HL-60/S4 treated with retinoic acid at 250 ng/mL for 4 days and 3 days (cell line): Measurements from ENCODE around the gene TRAPPC12.
"Not testable (repeated sequence)": the region's sequence is repeated elsewhere in the genome, so short reads cannot be mapped to it uniquely, and the experiment has no call there.

Source experiments
- in situ Hi-C: fragments of 300-500 bp; cut with MboI; formaldehyde crosslinking; loops from 2 replicates; pipeline ENCODE4 v1.7.0; 2022; ENCODE audit warnings: low sequenced_read_pairs

The TRAPPC12 gene

DNA sequence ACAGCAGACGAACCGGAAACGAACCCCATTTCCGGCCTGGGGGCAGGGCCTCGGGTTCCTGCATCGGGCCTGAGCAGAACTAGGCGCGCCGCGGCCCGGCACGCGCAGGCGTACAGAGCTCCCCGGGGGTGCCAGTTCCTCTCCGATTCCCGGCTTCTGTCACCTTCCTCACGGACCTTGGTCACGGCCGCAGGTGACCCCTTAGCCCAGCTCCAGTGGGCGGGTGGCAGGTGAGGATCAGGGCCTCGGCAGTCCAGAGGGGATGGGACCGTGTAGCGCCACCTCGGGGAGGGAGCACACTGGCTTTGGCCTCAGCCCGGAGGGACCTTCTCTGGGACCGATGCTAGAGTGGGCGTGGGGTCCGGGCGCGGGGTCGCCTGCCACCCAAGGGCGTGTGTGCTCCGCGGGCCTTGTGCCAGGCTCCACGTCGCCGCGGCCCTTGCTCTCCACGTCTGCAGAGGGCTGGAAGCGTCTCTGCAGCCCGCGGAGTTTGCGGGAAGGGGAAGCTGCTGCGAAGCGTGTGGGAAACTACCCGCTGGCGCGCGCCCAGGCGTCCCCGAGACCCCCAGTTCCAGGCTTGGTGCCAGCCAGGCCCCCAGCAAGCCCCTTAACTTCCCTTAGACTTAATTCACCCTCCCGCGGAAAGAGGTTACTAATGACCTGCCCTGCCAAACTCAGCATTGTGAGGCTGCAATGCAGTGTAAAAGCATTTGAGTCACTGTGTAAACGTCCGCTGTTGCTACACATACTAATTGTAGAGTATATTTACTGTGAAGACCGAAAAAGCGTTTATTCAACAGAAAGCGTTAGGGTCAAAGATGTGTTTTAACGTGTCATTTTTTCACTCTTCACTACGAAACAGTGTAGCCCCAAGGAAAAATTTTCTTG, at the start of gene TRAPPC12:
TRAPPC12 (plus strand) TSS at position 48 of the 888 bp plus-strand sequence. CDS start 7,930 bp downstream, outside the sequence.
- in situ Hi-C loops, result no loop called here

DNA sequence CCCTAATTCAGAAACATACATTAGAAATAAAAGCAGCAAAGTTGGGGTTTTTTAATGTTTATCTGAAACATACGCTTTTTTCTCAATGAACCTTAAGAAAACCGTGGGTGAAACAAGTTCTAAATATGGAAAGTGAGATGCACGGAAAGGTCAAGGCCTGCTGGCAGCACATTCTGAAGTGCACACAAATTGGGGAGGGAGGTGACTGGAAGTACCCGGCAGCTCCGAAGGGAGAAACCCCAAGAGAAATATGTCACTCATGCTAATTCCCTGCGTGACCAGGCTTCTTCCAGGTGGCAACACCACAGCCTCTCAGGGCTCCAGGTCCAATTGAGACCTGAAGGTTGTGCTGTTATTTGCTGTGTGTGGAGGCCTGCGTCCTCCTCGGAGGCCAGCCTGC, 47.4 kb upstream of the TRAPPC12 start:
- in situ Hi-C loops, result no loop called here

DNA sequence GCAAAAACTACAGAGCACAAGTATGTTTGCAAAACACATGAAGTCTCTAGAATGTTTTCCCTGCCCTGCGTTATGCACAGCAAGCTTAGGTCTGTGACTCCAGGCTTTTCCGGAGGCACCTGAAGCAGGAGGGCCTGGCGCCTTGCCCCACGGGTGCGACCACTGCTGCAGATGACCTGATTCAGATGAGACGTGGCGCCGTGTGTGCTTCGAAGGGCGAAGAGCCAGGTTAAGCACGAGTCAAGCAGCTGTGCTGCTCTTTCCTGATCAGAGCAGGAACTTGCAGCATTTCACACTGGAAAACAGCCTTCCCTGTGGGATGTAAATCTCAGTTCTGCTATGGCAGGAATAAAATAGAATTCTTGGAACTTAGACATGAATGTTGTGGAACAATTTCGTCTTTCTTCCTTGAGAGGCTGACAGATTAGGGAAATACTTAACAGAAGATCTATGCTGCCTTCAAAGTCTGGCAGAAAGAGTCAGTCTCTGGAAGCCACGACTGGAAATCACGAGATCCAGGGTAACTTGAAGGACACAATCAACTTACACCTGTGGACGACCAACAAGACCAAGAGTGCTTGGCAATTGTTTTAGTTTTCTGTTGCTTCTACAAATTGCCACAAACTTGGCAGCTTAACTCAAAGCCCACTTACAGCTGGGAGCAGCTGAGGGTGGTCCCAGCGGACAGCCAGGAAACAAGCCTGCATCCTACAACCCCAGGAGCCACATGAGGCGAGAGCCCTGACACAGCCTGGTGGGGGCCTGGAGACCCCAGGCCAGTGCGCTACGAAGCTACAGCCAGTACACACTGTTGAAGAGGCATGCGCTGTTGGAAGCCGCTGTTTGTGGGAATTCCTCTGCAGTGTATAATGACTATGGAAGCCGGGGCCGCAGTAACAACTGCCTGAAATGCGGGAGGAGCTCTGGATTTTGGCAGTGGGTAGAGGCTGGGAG, 44.8 kb upstream of the TRAPPC12 start:
- in situ Hi-C loops, result no loop called here

DNA sequence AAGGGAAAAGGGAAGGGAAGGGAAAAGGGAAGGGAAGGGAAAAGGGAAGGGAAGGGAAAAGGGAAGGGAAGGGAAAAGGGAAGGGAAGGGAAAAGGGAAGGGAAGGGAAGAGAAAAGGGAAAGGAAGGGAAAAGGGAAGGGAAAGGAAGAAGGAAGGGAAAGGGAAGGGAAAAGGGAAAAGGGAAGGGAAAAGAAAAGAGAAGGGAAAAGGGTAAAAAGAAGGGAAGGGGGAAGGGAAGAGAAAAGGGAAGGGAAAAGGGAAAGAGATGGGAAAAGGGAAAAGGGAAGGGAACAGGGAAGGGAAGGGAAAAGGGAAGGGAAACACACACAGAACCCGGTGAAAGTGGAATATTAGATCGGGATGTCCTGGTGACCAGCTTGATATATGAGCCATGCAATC, 42.6 kb upstream of the TRAPPC12 start:
- in situ Hi-C loops, result no loop called here

DNA sequence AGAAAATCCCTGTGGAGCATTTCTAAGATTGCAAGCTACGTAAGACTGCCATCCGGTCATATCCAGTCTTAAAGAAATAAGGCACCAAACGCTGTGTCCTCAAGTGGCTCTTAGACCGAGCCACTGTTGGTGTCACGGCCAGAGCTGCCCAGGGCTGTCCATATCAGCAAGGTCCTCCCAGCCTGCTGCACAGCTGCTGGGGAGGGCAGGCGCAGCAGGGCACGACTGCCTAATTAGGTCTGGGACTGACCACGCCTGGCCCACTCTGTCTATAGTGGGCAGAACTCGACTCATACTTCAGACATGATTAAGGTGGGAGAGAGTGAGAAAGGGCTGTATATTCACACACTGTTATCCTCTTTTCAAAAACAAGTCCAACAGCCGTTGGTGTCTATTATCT, 41.2 kb upstream of the TRAPPC12 start:
- in situ Hi-C loops, result no loop called here

DNA sequence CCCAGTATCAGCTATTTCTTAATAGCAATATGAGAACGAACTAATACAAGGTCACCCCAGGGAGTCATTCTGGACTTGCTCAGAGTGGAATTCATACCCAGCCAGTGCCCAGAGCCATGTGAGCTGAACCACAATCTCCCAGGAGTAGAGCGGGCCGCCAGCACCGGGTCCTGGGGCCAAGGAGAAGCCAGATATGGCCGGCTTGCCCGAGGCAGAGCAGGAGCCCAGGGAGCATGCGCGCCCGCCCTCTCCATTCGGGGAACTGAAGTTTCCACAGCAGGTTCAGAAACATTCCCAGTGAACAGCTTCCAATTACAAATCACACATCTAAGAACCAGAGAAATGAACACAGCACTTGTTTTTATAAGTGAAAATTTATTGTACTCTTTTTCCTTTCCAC, 39.4 kb upstream of the TRAPPC12 start:
- in situ Hi-C loops, result no loop called here

DNA sequence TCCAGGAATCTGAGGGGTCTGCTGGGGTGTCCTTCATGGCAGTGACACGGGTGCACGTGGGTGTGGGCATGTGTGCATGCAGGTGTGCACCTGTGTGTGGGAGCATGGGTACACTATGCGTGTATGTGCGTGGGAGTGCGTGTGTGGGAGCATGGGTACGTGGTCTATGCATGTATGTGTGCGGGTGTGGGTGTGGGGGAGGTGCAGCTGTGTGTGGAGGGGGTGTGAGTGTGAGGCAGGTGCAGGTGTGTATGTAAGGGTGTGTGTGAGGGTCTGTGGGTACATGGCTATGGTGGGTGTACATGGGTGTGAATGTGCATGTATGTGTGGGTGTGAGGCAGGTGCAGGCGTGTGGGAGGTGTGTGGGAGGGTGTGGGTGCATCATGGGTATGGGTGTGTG, 38.2 kb upstream of the TRAPPC12 start:
- in situ Hi-C loops, result no loop called here

DNA sequence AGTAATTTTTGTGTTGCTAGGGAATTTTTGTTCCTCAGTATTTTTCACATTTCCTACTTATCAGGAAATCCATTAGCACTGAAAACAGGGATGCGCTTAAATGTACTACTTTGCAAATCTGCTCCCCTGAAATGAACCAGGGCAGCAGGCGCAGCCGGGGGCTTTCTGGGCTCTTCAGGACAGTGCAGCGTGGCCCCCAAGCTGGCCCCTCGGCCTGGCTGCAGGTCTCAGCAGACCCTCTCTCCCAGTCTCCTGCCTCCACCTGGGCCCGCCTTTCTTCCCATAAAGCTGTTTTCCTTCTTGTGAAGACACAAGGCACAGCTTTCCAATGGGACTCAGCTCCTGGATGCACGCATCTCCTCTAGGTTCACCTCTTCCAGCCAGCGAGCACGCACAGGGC, 37.2 kb upstream of the TRAPPC12 start:
- in situ Hi-C loops, result no loop called here

DNA sequence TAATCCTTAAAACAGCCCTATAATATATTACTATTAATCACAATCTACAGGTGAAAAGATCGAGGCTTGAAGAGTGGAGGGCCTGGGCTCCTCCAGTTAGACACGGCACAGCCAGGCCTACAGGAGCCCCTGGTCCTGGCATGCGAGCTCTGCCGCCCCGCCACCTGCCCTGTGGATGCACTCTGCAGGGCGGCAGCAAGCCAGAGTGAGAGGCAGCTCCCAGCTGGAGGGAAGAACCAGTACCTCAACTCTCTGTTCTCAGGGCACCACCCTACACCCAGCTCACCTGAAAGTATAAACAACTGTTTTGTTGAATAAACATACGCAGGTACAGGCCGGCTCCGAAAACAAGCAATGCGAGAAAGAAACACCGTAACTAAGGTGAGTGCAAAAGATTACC, 36.5 kb upstream of the TRAPPC12 start:
- in situ Hi-C loops, result no loop called here

DNA sequence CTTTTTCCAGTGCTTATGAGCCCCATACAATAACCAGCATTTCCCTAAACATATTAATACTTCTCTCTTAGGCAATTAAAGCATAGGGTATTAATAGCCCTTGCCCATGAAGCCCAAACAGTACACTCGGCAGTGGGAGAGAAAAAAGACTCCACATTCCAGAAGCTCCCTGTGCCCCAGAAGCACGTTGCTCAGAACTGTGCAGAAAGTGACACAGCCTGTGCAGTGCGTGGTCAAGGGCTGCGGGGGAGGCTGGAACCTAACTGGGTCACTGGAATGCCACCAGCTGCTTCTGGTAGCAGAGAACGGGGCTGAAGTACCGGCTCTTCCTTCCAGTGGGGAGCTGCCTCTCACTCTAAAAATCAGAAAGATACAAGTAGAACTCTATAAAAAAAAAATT, 34.6 kb upstream of the TRAPPC12 start:
- in situ Hi-C loops, result no loop called here

DNA sequence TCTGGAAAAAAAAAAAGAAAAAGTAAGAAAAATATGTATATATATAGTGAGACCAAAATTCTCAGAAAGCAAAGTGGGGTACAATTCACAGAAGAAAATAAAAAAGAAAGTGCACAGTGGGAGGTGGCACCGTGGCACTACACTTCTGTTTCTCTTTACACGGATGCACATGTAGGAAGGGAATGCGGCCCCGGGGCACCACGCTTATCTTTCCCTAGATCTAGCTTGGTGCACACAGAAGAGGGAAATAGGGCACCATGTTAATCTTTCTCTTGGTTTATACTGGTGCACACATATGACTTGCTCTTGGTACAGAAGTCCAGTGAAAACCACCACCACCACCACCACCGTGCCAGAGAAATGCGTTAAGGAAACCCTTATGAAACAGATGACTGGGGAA, 33.9 kb upstream of the TRAPPC12 start:
- in situ Hi-C loops, result no loop called here

DNA sequence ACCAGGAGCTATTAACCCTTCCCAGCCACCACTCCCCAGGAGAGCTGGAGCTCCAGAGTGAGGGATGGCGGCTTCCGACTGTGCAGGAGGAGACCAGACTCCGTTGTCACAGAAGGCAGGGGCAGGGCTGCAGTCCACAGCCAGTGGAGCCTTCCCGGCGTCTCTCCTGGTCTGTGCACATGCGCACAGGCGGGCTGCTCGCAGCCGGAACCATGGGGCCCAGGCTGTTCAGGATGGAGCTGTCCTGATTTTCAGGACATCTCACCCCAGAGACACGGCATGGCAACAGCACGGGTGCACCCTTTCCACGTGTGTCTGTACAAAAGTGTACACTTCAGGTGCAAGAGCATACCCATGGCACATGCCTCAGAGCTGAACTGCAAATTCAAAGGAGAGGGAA, 30.7 kb upstream of the TRAPPC12 start:
- in situ Hi-C loops, result no loop called here

DNA sequence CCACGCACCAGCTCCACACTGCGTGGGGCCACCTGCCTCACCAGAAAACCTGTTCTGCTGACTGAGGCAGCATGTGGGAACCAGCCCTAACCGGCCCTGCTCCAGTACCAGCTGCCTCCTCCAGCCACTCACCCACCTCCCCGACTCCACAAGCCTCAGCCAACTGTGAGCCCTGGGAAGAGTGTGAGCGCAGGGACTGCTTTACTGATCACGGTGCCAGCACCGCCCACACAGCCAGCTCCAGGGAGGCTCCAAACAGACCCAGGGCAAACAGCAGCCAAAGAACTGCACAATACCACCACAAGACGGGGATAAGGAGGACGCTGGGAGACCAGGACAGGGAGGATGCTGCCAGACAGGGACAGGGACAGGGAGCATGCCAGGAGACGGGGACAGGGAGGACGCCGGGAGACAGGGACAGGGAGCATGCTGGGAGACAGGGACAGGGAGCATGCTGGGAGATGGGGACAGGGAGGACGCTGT, 30.2 kb upstream of the TRAPPC12 start:
- in situ Hi-C loops, result no loop called here

DNA sequence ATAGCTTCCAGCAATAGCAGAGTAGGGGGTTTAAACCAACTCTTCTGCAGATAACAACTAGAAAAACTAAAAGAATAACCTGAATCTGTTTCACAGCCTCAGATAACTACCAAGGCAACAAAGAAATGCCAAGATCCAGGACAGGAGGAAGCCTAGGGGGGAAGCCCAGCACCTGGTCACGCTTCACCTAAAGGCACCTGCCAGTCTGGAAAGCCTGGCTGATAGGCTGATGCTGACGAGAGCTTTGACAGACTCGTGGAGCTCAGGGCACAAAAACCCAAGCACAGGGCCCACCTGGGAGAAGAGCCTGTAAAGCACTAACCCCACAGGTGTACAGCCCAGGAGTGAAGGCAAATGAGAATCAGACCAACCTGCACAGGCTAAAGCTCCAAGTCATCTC, 24.5 kb upstream of the TRAPPC12 start:
- in situ Hi-C loops, result no loop called here

DNA sequence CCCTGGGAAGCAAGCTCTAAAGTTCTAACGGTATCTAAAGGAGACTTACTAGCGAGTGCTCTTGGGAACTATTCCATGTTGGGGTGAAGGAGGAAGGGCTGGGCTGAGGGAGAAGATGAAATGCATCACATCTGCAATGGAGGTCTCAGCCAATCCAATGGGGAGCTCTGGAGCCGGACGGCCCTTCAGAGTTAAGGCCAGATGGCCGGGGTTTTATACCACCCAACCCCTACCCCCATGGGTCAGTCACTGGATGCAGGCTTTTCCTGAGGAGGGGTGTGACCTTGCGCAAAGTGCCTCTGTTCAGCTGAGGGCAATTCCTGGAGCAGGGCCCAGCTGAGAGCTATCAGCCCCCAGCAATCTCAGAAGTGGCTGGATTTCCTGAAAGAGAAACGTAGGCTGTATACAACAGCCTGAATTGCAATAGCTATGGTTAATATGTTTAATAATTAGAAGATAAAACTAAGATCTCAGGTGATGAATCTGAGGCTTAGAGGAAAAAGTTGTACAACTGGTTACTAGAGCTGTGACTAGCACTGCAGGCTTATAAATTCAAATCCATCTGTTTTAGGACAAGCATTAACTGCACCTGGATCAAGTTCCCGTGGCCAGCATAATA, 23.4 kb upstream of the TRAPPC12 start:
- in situ Hi-C loops, result no loop called here

DNA sequence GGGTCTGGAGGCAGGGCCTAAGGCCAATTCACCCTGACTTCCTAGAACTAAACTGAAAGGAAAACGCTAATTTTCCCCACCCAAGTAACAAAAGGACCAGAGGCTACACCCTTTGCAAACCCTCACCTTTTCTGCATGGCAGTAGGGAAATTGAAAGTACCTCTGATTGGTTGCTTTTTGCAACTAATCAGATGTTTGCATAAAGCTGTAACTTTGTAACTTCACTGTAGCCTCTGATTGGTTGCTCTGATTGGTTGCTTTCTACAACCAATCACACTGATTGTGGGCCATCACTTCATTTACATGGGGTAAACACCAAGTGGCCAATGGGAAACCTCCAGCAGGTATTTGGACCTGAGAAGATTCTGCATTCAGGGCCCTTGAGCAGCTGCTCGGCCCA, 22.7 kb upstream of the TRAPPC12 start:
- in situ Hi-C loops, result no loop called here

DNA sequence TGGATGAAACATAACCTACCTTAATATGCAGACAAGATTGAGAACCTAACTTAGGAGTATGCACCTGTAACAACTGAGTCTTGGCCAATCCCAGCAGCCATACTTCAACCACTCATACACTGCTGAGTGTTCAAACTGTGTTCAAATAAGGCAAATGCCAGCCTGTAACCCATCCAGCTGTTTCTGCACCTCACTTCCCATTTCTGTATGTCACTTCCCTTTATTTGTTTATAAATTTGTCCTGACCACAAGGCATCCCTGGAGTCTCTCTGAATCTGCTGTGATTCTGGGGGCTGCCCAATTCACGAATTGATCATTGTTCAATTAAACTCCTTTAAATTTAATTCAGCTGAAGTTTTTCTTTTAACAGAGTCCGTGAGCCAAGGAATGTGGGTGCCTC, 22.0 kb upstream of the TRAPPC12 start:
- in situ Hi-C loops, result not testable (repeated sequence)

DNA sequence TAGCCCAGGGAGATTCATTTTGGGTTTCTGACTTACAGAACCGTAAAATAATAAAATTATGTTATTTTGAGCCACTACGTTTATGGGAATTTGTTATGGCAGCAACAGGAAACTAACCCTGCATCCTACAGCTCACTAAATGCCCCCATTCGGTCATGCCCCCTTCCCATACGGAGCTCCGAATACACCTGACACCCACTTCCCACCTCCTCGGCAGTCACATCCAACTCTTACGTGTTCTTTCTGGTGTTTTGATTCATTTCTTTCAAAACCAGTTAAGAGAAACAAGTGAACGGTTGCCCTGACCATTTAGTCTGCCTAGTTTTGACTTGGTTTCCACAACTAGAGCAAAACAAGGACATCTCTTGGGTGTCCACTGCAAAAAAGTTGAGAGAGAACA, 21.6 kb upstream of the TRAPPC12 start:
- in situ Hi-C loops, result no loop called here

DNA sequence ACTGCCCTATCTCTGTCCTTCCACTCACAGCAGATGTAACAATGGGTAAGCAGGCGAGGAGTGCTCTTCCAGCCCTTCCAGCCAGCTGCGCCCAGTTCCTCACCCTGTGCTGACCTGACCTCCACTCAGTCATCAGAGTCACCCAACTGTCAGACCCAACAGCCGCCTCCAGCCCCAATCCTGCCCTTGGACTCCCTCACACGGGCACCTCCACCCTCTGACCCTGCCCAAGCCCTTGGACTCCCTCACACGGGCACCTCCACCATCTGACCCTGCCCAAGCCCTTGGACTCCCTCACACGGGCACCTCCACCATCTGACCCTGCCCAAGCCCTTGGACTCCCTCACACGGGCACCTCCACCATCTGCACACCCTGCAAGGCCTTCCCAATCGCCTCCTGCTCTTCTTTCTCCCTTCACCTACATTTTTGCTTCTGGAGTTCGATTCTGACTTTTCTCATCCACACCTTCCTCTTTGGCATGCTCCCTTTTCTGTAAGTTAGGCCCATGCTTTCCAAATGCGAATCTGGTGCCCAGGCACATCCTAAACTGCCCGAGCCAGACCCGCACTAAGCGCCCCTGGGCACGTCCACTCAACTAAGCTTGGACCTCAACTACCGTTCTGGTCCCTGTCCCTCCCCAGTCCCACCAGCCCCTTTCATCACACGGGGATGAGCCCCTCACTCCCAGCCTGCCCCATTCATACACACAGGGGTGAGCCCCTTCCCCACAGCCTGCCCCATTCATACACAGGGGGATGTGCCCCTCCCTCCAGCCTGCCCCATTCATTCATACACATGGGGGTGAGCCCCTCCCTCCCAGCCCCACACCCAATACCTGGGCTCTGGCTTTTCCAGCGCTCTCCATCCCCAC, 17.7 kb upstream of the TRAPPC12 start:
- in situ Hi-C loops, result no loop called here

DNA sequence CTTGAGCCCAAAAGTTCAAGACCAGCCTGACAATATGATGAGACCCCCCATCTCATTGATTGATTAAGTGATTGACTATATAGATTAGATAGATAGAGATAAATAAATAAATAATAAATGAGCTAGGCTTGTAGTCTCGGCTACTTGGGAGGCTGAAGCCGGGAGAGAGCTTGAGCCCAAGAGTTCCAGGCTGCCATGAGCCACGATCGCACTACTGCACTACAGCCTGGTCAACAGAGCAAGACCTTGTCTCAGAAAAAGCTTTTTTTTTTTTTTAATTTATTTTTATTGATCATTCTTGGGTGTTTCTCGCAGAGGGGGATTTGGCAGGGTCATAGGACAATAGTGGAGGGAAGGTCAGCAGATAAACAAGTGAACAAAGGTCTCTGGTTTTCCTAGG, 14.3 kb upstream of the TRAPPC12 start:
- in situ Hi-C loops, result no loop called here
